ENCODE results near the gene ICE2. TPM values are rescaled to one million over a fixed set of nuclear protein-coding genes. Genes with fewer than 3 reads are reported as not detected.

Gene ICE2
- total and polyA plus RNA-seq, 4 donors = 5.7 to 26.6 (median 16.8) TPM

DNA sequence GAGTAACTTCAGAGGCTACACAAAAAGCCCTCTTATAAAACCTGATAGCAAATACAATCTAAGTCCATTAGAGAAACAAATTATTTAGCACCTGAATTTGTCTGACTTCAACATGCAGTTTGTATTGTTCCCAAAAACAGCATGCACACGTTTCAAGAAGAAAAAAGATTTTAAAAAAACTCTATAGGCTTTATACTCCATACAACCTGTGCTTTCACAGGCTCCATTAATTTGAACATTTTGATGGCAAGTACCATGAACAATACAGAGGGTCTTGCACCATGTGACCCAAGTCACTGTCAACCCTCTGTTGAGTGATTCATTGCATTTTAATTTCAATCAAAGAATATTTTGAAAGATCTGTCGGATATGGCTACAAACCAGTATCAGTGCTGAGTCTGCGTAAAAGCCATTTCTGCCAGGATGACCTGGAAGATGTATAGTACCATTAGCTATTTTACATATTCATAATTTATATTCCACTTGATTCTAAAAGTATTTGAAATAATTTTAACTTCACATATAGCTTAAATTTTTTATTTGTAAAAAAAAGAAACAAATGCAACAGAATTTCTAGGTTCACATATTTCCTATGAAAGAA, 94.3 kb downstream of the ICE2 start:
- no peak overlapping the region for H3K27ac ChIP-seq (ENCODE audit: low read depth in 1 of 2, low read length in 2 of 2)
- 96% methylated on average over 3 of the region's 3 CpGs for WGBS
- H3K9ac ChIP-seq (ENCODE audit: low read depth in 1 of 2, low read length in 2 of 2) = no peak overlapping the region
- TF ChIP-seq, protein P1, sequence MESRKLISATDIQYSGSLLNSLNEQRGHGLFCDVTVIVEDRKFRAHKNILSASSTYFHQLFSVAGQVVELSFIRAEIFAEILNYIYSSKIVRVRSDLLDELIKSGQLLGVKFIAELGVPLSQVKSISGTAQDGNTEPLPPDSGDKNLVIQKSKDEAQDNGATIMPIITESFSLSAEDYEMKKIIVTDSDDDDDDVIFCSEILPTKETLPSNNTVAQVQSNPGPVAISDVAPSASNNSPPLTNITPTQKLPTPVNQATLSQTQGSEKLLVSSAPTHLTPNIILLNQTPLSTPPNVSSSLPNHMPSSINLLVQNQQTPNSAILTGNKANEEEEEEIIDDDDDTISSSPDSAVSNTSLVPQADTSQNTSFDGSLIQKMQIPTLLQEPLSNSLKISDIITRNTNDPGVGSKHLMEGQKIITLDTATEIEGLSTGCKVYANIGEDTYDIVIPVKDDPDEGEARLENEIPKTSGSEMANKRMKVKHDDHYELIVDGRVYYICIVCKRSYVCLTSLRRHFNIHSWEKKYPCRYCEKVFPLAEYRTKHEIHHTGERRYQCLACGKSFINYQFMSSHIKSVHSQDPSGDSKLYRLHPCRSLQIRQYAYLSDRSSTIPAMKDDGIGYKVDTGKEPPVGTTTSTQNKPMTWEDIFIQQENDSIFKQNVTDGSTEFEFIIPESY (IDR thresholded peaks at IDR 0.05) = no peak
- TF ChIP-seq HNF4G (IDR thresholded peaks at IDR 0.05) (no peak), RXRA (IDR thresholded peaks at IDR 0.05) (no peak), JUND (IDR thresholded peaks at IDR 0.05) (no peak), GABPA (IDR thresholded peaks at IDR 0.05 in 1 of 2, conservative IDR thresholded peaks at IDR 0.05 in 1 of 2) (no peak), FOXA2 (IDR thresholded peaks at IDR 0.05) (no peak), HNF4A (conservative IDR thresholded peaks at IDR 0.05) (no peak), RAD21 (IDR thresholded peaks at IDR 0.05) (no peak), TAF1 (conservative IDR thresholded peaks at IDR 0.05) (no peak), EGR1 (IDR thresholded peaks at IDR 0.05; ENCODE audit: low read depth in 2 of 2) (no peak), SP1 (IDR thresholded peaks at IDR 0.05) (no peak), NR2F2 (IDR thresholded peaks at IDR 0.05) (no peak), FOXA1 (IDR thresholded peaks at IDR 0.05) (no peak), YY1 (IDR thresholded peaks at IDR 0.05) (no peak)
- TF ChIP-seq, protein P2, sequence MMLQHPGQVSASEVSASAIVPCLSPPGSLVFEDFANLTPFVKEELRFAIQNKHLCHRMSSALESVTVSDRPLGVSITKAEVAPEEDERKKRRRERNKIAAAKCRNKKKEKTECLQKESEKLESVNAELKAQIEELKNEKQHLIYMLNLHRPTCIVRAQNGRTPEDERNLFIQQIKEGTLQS (IDR thresholded peaks at IDR 0.05) = no peak
- TF ChIP-seq, protein P3, sequence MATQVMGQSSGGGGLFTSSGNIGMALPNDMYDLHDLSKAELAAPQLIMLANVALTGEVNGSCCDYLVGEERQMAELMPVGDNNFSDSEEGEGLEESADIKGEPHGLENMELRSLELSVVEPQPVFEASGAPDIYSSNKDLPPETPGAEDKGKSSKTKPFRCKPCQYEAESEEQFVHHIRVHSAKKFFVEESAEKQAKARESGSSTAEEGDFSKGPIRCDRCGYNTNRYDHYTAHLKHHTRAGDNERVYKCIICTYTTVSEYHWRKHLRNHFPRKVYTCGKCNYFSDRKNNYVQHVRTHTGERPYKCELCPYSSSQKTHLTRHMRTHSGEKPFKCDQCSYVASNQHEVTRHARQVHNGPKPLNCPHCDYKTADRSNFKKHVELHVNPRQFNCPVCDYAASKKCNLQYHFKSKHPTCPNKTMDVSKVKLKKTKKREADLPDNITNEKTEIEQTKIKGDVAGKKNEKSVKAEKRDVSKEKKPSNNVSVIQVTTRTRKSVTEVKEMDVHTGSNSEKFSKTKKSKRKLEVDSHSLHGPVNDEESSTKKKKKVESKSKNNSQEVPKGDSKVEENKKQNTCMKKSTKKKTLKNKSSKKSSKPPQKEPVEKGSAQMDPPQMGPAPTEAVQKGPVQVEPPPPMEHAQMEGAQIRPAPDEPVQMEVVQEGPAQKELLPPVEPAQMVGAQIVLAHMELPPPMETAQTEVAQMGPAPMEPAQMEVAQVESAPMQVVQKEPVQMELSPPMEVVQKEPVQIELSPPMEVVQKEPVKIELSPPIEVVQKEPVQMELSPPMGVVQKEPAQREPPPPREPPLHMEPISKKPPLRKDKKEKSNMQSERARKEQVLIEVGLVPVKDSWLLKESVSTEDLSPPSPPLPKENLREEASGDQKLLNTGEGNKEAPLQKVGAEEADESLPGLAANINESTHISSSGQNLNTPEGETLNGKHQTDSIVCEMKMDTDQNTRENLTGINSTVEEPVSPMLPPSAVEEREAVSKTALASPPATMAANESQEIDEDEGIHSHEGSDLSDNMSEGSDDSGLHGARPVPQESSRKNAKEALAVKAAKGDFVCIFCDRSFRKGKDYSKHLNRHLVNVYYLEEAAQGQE (IDR thresholded peaks at IDR 0.05) = no peak
- TF ChIP-seq, protein P4, sequence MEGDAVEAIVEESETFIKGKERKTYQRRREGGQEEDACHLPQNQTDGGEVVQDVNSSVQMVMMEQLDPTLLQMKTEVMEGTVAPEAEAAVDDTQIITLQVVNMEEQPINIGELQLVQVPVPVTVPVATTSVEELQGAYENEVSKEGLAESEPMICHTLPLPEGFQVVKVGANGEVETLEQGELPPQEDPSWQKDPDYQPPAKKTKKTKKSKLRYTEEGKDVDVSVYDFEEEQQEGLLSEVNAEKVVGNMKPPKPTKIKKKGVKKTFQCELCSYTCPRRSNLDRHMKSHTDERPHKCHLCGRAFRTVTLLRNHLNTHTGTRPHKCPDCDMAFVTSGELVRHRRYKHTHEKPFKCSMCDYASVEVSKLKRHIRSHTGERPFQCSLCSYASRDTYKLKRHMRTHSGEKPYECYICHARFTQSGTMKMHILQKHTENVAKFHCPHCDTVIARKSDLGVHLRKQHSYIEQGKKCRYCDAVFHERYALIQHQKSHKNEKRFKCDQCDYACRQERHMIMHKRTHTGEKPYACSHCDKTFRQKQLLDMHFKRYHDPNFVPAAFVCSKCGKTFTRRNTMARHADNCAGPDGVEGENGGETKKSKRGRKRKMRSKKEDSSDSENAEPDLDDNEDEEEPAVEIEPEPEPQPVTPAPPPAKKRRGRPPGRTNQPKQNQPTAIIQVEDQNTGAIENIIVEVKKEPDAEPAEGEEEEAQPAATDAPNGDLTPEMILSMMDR (IDR thresholded peaks at IDR 0.05; ENCODE audit: low read depth, low read length, missing input control) = no peak
- TF ChIP-seq, protein P5, sequence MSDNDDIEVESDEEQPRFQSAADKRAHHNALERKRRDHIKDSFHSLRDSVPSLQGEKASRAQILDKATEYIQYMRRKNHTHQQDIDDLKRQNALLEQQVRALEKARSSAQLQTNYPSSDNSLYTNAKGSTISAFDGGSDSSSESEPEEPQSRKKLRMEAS (IDR thresholded peaks at IDR 0.05) = no peak
- no peaks in the 10 kb centered on the region for H3K9me3 ChIP-seq (ENCODE audit: control insufficient read depth in 4 of 4, low read length in 3 of 4)
- no peak overlapping the region for H3K4me3 ChIP-seq (ENCODE audit: low read depth in 1 of 3, low read length in 3 of 3)
- peaks cover 0 to 5% (median 1%) of the 10 kb centered on the region in 4 donors for H3K36me3 ChIP-seq (ENCODE audit: control insufficient read depth in 4 of 4, insufficient read depth in 3 of 4, low read depth in 1 of 4, low read length in 3 of 4)
- H3K4me1 ChIP-seq (ENCODE audit: control insufficient read depth in 4 of 4, insufficient read depth in 4 of 4, low read length in 3 of 4) = peaks cover 0 to 9% (median 4%) of the 10 kb centered on the region in 4 donors
- H3K27me3 ChIP-seq (ENCODE audit: control insufficient read depth in 4 of 4, insufficient read depth in 4 of 4, low read length in 3 of 4) = no peaks in the 10 kb centered on the region
- DNase-seq (ENCODE audit: low spot score) = no peak

Measured in liver (tissue), 9 donors.